CD14-positive monocyte (primary cell): Measurements from ENCODE around the gene CAMTA1. TPM values are rescaled to one million over a fixed set of nuclear protein-coding genes. Genes with fewer than 3 reads are reported as not detected.

Experiments
- DNase-seq, 3 donors: peaks; one replicate each; pipeline ENCODE4 v3.0.0-alpha.2; 2011 to 2022
- H2AFZ ChIP-seq: 2 replicates; pipeline ENCODE4 v1.6.0; 2012; ENCODE audit warnings: mild to moderate bottlenecking, low read depth, low read length, inconsistent platforms; ENCODE audit not compliant: insufficient read depth, poor library complexity, severe bottlenecking
- H3K27ac ChIP-seq, 2 donors: 1 replicate in 1 of 2; 2 replicates in 1 of 2; pipeline ENCODE4 v1.5.1; 2012 to 2013; ENCODE audit warnings: low read length in 2 of 2, control low read depth in 1 of 2, inconsistent platforms in 1 of 2, low read depth in 1 of 2, mild to moderate bottlenecking in 1 of 2
- H3K27me3 ChIP-seq, 2 donors: one replicate each; pipeline versions ENCODE4 v1.6.0 to v1.6.1; 2011 to 2013; ENCODE audit warnings: low read length in 2 of 2; ENCODE audit not compliant: control insufficient read depth in 2 of 2, insufficient read depth in 2 of 2
- H3K36me3 ChIP-seq, 2 donors: replicated peaks in 1 of 2; 1 replicate in 1 of 2; 2 replicates in 1 of 2; pipeline versions ENCODE4 v1.5.1 to v1.6.1; 2012 to 2013; ENCODE audit warnings: low read length in 2 of 2, control low read depth in 1 of 2, inconsistent platforms in 1 of 2, mild to moderate bottlenecking in 1 of 2; ENCODE audit not compliant: insufficient read depth in 2 of 2, control insufficient read depth in 1 of 2
- H3K4me1 ChIP-seq, 2 donors: 1 replicate in 1 of 2; 2 replicates in 1 of 2; pipeline versions ENCODE4 v1.5.1 to v1.6.1; 2012 to 2013; ENCODE audit warnings: low read length in 2 of 2, control low read depth in 1 of 2, inconsistent platforms in 1 of 2, mild to moderate bottlenecking in 1 of 2, moderate library complexity in 1 of 2; ENCODE audit not compliant: insufficient read depth in 2 of 2, control insufficient read depth in 1 of 2
- H3K4me2 ChIP-seq: replicated peaks from 2 replicates; pipeline ENCODE3; 2012; ENCODE audit warnings: low read length, moderate library complexity, mild to moderate bottlenecking; ENCODE audit not compliant: poor library complexity, severe bottlenecking; ENCODE audit errors: extremely low read depth
- H3K4me3 ChIP-seq, 3 experiments: fragments of 200-600 bp in 1 of 3; sonication (generic) in 1 of 3; replicated peaks in 1 of 3; 1 replicate in 2 of 3; 2 replicates in 1 of 3; pipeline ENCODE4 v1.5.1; 2011 to 2013; ENCODE audit warnings: low read length in 3 of 3, mild to moderate bottlenecking in 3 of 3, control low read depth in 2 of 3, low read depth in 2 of 3, inconsistent platforms in 1 of 3, moderate library complexity in 1 of 3
- H3K79me2 ChIP-seq: 2 replicates; pipeline ENCODE4 v1.6.0; 2012; ENCODE audit warnings: mild to moderate bottlenecking, control low read depth, inconsistent platforms, low read length, moderate library complexity; ENCODE audit not compliant: insufficient read depth
- H3K9ac ChIP-seq: 2 replicates; pipeline ENCODE4 v1.6.0; 2017; ENCODE audit warnings: low read length, mild to moderate bottlenecking; ENCODE audit not compliant: insufficient read depth, poor library complexity, severe bottlenecking
- H3K9me3 ChIP-seq, 2 donors: replicated peaks in 1 of 2; 1 replicate in 1 of 2; 2 replicates in 1 of 2; pipeline versions ENCODE4 v1.5.1 to v1.6.1; 2012 to 2013; ENCODE audit warnings: low read length in 2 of 2, control low read depth in 1 of 2; ENCODE audit not compliant: control insufficient read depth in 1 of 2, insufficient read depth in 1 of 2
- H4K20me1 ChIP-seq: 2 replicates; pipeline ENCODE4 v1.6.0; 2012; ENCODE audit warnings: mild to moderate bottlenecking, low read length, control low read depth, moderate library complexity; ENCODE audit not compliant: insufficient read depth
- H3K27ac Mint-ChIP-seq, 7 donors: one replicate each; pipeline ENCODE4 v1.8.0; 2020; ENCODE audit warnings: mild to moderate bottlenecking in 7 of 7, mixed read lengths in 7 of 7, moderate library complexity in 6 of 7, inconsistent platforms in 2 of 7
- H3K27me3 Mint-ChIP-seq, 3 donors: one replicate each; pipeline ENCODE4 v1.8.0; 2021 to 2022; ENCODE audit warnings: low read depth in 3 of 3, mild to moderate bottlenecking in 3 of 3, mixed read lengths in 3 of 3, moderate library complexity in 3 of 3, inconsistent platforms in 1 of 3
- H3K36me3 Mint-ChIP-seq, 2 donors: one replicate each; pipeline ENCODE4 v1.8.0; 2020; ENCODE audit warnings: mixed read lengths in 2 of 2, inconsistent platforms in 1 of 2, mild to moderate bottlenecking in 1 of 2
- H3K4me1 Mint-ChIP-seq: one replicate; pipeline ENCODE4 v1.8.0; 2020; ENCODE audit warnings: mild to moderate bottlenecking, mixed read lengths
- H3K4me3 Mint-ChIP-seq, 2 donors: one replicate each; pipeline ENCODE4 v1.8.0; 2020; ENCODE audit warnings: mild to moderate bottlenecking in 2 of 2, mixed read lengths in 2 of 2, moderate library complexity in 1 of 2
- H3K9me3 Mint-ChIP-seq, 7 donors: one replicate each; pipeline ENCODE4 v1.8.0; 2020 to 2022; ENCODE audit warnings: mixed read lengths in 7 of 7, mild to moderate bottlenecking in 6 of 7, moderate library complexity in 6 of 7, inconsistent platforms in 2 of 7
- CTCF ChIP-seq: fragments of 200-600 bp; IDR thresholded peaks from one replicate; pipeline ENCODE4 v1.8.0; 2022; ENCODE audit warnings: antibody characterized with exemption, mild to moderate bottlenecking
- WGBS: methylation state at CpG from one replicate; pipeline ENCODE4 v1.1.5; 2013; ENCODE audit warnings: missing lambda C conversion rate; ENCODE audit not compliant: insufficient coverage; 5-methylcytosine and 5-hydroxymethylcytosine counted together
- intact Hi-C, 2 donors: fragments of 100-400 bp; cut with micrococcal nuclease; formaldehyde crosslinking; loops; one replicate each; pipeline versions ENCODE4 v1.15.0 to v1.15.1; 2023
- polyA plus RNA-seq, 3 donors: library from polyadenylated mRNA; depleted of rRNA in 1 of 3; unstranded in 2 of 3; stranded (reverse) in 1 of 3; fragments of 300-500 nt in 2 of 3; fragments of >200 nt in 1 of 3; fragmentation: Illumina TruSeq in 2 of 3; gene quantifications; 1 replicate in 2 of 3; 2 replicates in 1 of 3; pipeline ENCODE4 v1.2.3, GENCODE V29; 2012 to 2021

Gene CAMTA1
- polyA plus RNA-seq, 3 donors, result 52.0 to 89.6 (median 78.3) TPM

GRCh38 chr1:7491109-7491817, 706.0 kb downstream of the CAMTA1 start:
- peaks cover 0 to 8% (median 3%) of the 10 kb centered on the region in 7 donors for H3K9me3 Mint-ChIP-seq
- Histone ChIP-seq H4K20me1 (no peaks in the 10 kb centered on the region), H3K36me3 (no peaks in the 10 kb centered on the region), H3K9me3 (no peaks in the 10 kb centered on the region), H3K27ac (no peak overlapping the region), H3K9ac (no peak overlapping the region), H3K4me3 (no peak overlapping the region), H3K4me2 (no peak overlapping the region), H3K27me3 (no peaks in the 10 kb centered on the region), H2AFZ (no peak overlapping the region), H3K4me1 (no peaks in the 10 kb centered on the region), H3K79me2 (no peaks in the 10 kb centered on the region)
- TF ChIP-seq CTCF, result no peak
- H3K27ac Mint-ChIP-seq, result no peak overlapping the region
- DNase-seq, result no peak
- no peak overlapping the region for H3K4me3 Mint-ChIP-seq
- whole genome bisulfite sequencing, result 91% methylated on average over 11 of the region's 17 CpGs
- H3K36me3 Mint-ChIP-seq, result no peaks in the 10 kb centered on the region
- no peaks in the 10 kb centered on the region for H3K4me1 Mint-ChIP-seq
- intact Hi-C loops, result no loop called here
- peaks cover 2 to 8% (median 3%) of the 10 kb centered on the region in 3 donors for H3K27me3 Mint-ChIP-seq

DNA sequence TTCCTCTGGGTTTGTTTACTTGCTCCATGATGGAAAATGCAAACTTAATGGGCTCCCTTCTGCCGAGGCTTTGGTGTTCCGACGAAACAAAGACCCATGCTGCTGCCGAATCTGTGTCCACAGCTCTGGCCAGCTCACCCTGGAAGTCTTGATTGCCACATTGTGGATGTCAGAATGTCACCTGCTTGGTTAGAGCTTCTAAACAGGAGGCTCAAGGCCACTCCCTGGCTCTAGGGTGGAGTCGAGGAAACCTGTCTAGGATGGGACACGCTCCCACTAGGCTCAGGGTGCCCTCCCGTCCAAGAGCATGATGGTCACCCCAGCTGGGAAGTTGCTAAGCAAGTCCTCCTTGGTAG, 706.5 kb downstream of the CAMTA1 start:
- Mint-ChIP-seq H3K36me3 (no peaks in the 10 kb centered on the region), H3K4me1 (no peaks in the 10 kb centered on the region), H3K27ac (no peak overlapping the region), H3K4me3 (no peak overlapping the region), H3K27me3 (peaks cover 2 to 4% (median 3%) of the 10 kb centered on the region in 3 donors), H3K9me3 (peaks cover 0 to 8% (median 3%) of the 10 kb centered on the region in 7 donors)
- H3K79me2 ChIP-seq, result no peaks in the 10 kb centered on the region
- H4K20me1 ChIP-seq, result no peaks in the 10 kb centered on the region
- no peak overlapping the region for H3K9ac ChIP-seq
- no peak overlapping the region for H3K4me3 ChIP-seq
- H3K27me3 ChIP-seq, result no peaks in the 10 kb centered on the region
- no peaks in the 10 kb centered on the region for H3K4me1 ChIP-seq
- H2AFZ ChIP-seq, result no peak overlapping the region
- 92% methylated on average over 7 of the region's 7 CpGs for WGBS
- no peak overlapping the region for H3K4me2 ChIP-seq
- TF ChIP-seq CTCF, result no peak
- no peaks in the 10 kb centered on the region for H3K36me3 ChIP-seq
- intact Hi-C loops, result no loop called here
- no peaks in the 10 kb centered on the region for H3K9me3 ChIP-seq
- H3K27ac ChIP-seq, result no peak overlapping the region
- DNase-seq, result no peak
